GM19455 (cell line): Measurements from ENCODE around the gene GNG2.

ENCODE experiments used
- ATAC-seq: cut with Tn5 transposase; IDR thresholded peaks from one replicate; pipeline ENCODE4 v1.9.1; 2021; ENCODE audit not compliant: unreplicated experiment

GNG2 gene

GRCh38 chr14:52015411-52016030 is 155.1 kb downstream of the GNG2 start:
- no peak for ATAC-seq

- ATAC-seq: no peak
Measured at GRCh38 chr14:52018252-52018651, 157.8 kb downstream of the GNG2 start.

- no peak for ATAC-seq
Measured at GRCh38 chr14:52018970-52019369, 158.6 kb downstream of the GNG2 start.
